GM19463 (cell line): Measurements from ENCODE around the gene NOX5.

Source experiments
- ATAC-seq: cut with Tn5 transposase; IDR thresholded peaks from one replicate; pipeline ENCODE4 v1.9.1; 2021; ENCODE audit warnings: mild to moderate bottlenecking, moderate library complexity; ENCODE audit not compliant: unreplicated experiment

NOX5 gene

DNA sequence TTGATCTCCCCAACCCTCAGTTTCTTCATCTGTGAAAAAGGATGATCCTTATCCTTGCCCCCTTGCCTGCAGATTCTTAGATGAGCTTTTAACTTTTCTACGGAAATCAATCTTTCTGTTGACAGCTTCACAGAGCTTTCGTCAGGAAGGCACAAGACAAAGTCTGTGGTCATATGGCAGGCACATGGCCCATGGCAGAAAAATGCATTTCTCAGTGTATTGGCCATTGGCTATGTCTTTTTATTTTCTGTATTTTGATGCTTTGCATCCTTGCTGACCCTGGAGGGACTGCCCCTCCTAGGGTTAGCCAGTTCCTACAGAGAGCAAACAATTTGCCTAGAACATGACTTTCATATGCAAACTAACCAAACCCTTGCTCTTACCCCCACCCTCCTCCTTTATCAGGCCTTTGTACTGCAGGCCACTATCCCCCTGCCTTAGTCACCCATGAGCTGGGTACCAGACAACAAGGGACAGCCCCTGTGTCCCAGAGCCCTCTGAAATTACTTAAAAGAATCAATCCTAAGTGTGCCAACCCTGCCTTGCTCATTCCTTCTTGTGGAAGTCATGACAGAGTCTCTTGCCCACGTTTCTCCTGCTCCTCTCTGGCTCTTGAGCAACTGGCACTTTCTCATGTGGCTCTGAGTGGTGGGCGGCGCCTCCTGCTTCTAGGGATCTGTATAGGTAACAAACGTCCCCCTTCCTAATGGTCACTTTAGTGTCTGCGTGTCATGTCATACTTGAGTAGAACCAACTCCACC is 24.1 kb upstream of the NOX5 start:
- ATAC-seq: no peak

DNA sequence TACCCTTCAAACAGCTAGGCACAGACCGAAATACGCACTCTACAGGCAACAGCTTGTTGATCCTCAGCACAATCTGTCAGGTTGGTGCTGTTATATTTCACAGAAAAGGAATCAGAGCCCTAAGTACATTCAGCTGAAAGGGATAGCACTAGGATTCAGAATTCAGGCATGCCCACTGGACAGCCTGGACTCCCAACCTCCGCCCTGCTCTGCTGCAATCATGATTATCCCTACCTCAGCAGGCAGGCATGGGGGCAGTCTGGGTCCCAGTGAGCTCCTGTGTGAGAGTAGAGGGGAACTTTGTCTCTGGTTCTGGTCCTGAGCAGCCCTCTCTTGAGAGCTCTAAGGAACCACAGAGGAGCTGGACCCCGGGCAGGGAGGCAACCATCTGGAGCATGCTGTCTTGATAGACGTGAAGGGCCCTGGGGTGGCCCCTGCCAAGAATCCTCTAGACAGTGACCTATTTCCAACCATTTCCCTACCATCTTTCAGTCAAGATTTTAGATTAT is 23.4 kb upstream of the NOX5 start:
- no peak for ATAC-seq

GRCh38 chr15:68991723-68992122 is 22.8 kb upstream of the NOX5 start:
- no peak for ATAC-seq

DNA sequence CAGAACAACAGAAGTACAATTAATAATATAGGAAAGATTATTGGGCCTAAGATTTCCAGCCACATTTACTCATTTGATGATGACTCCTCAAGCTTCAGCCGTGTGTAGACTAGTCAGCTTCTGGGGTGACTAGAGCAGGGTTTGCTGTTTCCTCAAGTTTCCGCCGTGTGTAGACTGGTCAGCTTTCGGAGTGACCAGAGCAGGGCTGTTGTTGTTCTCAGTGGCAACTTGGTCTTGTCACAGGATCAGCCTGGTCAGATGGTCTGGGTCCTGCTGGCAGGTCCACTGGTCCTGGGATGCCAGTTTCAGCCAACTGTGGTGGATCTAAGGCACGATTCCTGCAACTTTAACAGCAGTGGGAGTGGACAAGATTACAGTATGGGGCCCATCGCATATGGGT is 21.8 kb upstream of the NOX5 start:
- ATAC-seq: no peak

DNA sequence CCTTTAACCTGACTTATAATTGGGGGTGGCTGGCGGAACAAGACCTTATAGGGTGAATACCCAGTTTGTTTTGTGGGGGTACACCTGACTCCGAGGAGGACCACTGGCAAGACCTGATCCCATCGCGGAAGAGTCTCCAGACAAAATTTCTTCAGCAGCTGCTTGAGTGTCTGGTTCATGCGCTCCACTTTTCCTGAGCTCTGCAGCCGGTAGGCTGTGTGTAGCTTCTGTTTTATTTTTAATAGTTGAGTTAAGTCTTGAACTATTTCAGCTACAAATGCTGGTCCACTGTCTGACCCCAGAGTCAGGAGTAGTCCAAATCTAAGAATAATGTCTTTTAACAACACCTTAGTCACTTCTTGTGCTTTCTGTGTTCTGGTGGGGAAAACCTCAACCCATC is 21.2 kb upstream of the NOX5 start:
- ATAC-seq: no peak

GRCh38 chr15:68994149-68994548 is 20.3 kb upstream of the NOX5 start:
- ATAC-seq: no peak

DNA sequence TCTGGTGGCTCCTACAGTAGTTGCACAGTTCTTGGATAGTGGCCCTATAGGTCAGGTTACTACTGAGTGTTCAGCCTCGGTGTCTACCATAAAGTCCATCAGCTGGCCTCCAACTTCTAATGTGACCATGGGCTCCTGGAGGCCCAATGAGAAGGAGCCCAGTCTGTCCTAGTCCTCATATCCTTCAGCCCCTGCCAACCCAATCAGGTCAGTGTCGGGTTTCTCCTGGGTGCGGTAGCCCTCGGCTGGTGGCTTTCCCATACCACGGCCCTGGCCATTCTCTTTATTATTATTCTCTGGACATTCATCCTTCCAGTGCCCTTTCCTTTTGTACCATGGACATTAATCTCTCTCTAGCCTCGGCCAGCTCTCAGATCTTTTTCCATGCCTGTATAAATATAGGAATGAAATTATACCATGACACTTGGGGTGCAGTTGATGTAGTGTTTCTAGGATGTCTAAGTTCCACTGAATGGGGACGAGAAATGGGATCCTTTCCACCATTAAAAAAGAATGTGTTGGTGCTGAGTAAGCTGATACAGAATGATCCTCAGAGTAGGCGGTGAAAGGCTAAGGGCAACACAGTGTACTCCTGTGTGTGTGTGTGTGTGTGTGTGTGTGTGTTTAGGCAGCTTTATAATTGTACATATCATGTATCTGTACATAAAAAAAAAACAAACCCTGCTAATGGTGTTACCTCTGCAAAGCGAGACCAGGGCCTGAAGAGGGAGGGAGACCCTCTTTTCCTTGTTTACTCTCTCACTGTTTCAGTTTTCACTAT is 19.3 kb upstream of the NOX5 start:
- ATAC-seq: no peak

DNA sequence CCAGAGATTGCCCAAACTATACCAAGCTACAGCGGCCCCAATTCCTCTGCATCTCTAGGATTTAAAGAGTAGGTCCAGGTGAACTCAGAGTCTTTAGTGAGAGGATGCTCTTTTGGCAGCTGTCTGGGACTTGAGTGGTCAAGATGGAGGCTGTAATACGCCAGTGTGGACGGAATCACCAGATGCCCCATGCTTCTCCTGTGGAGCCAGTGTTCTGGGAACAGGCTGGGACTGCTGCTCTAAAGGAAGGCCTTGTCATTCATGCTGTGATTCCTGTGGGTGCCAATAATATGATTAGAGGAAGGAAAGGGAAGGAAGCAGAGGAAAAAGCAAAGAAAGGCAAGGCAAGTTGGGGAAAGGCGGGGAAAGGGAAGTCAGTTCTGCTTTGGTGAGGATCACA is 17.4 kb upstream of the NOX5 start:
- ATAC-seq: no peak

DNA sequence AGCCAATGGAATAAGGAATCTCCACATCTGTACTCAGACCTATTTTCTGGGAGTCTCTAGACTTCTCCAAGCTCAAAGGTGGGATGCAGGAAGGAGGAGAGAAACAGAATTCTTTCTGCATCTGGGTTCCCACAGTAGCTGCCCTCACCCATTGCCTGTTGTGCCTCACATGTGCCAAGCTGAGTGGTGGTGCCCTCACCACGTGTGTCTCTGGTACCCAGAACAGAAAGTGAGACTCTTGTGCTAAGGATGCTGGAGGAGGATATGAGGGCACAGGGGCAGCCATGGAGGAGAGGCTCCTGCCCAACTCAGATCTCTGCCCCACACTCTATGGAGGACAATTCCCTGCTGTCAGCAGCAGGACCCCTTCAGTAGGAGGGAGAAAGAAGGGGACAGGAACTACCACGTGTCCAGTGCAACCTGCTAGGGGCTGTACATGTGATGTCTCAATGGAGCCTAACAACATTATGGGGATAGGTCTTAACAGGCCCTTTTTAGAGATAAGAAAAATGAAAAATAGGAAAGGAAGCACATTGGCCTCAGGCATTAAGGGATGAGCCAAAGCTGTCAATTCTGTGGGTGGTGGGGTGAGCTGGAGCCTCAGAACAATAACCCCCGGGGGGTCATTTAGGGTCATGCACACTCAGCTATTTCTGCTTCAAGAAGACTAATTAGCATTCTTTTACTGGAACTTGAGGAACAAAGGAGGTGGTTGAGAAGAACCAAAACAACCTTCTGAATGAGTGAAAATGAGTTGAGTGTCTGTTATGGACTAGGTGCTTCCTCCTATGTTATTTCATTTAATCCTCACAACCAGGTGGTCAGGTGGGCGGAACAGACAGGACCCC is 16.3 kb upstream of the NOX5 start:
- ATAC-seq: no peak

DNA sequence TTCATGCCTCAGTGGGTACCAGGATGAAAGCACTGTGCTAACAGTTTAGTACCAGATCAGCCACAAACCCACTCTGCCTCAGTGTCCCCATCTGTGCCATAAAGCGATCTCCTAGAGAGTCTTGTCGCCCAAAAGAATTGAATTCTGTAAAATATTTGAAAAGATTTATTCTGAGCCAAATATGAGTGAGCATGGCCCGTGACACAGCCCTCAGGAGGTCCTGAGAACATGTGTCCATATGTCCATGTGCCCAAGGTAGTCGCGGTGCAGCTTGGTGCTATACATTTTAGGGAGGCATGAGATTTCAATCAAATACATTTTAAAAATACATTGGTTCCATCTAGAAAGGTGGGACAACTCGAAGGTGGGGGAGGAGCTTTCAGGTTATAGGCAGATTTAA is 15.4 kb upstream of the NOX5 start:
- ATAC-seq: no peak

DNA sequence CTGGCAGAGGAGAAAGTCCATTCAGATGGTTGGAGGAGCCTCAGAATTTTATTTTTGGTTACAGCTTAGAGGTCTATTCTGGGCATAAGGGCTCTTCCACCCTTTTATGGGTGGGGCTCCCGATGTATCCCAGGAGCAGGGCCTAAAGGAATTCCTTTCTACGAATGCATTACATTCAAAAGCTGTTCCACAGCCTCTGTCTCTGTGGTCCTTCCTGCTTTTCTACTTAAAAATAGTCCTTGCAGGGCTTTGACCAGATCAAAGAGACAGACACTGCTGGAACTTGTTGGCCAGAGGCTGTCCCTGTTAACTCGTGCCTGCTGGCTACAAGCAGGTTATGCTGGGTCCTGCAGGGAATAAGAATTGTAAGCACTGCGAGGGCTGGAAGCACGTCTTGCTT is 14.4 kb upstream of the NOX5 start:
- ATAC-seq: no peak

DNA sequence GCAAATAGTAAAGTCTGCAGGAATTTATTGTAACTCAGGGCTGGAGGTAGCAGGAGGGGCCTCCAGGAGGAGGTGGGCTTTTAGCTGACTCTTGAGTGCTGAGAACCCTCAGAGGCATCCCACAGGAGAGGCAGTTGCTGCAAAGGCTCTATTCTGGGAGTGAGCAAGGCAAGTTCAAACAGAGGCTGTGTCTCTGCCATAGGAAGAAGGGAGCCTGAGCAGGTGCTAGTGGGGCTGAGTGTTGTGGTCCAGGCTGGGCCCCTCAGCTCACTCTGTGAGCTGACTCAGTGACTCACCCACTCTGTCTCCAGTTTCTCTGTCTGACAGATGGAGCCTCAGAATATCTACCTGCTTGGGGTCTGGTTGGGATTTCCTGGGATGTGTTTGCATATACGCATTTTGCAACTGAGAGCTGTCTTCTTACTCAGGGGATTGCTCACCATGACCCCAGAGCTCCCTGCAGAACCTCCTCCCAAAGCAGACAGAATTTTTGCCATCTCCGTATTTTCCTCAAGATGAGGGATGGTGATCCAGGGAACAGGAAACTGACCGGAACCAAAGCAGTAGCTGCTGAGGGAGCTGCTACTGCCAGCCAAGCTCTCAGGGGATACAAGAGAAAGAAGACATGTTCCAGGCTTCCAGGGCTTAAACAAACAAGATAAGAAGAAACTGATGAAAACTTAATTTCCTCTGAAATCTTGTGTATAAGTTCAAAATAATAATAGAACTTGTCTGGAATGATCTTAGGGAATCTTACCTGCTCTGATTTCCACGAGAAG is 13.6 kb upstream of the NOX5 start:
- ATAC-seq: no peak

- no peak for ATAC-seq
These were observed 11.7 kb upstream of the NOX5 start for GRCh38 chr15:69002783-69003182.

DNA sequence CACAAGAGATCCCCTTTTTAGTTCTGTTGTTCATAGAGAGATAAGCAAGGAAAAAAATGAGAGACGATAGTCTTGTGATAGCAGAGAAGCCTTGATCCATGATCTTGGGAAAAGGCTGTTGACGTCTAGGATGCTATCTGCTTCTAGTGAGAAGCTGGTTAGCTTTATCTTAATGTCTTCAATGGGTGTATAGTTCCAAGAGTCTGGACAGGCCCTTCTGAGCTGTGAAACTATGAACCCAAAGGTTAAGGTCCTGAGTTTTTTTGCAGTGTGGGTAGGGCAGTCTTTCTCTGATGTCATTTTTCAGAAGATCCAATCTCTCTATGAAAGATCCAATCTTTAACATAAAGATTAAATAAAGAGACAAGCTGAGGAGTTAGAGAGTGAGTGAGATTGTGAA is 10.5 kb upstream of the NOX5 start:
- no peak for ATAC-seq

GRCh38 chr15:69008056-69008455 is 6.4 kb upstream of the NOX5 start:
- ATAC-seq: no peak

GRCh38 chr15:69009341-69009740 is 5.2 kb upstream of the NOX5 start:
- ATAC-seq: no peak

GRCh38 chr15:69011641-69012040 is 2.9 kb upstream of the NOX5 start:
- ATAC-seq: no peak

- no peak for ATAC-seq
These were observed 1.6 kb upstream of the NOX5 start for GRCh38 chr15:69012761-69013364.

- ATAC-seq: no peak
These were observed 629 bp upstream of the NOX5 start for GRCh38 chr15:69013726-69014406.

GRCh38 chr15:69015591-69015990 is 1.1 kb downstream of the NOX5 start:
- ATAC-seq: no peak
